Prostate gland (tissue), 2 donors: ENCODE data around the gene IGF1R.

Experiments
- POLR2A ChIP-seq: fragments of 450-650 bp; IDR thresholded peaks from one replicate; pipeline ENCODE4 v1.6.1; 2016; ENCODE audit warnings: antibody characterized with exemption, mild to moderate bottlenecking
- POLR2AphosphoS5 ChIP-seq: sonication (generic); formaldehyde crosslinking; IDR thresholded peaks from one replicate; pipeline ENCODE4 v1.6.1; 2017; ENCODE audit warnings: antibody characterized with exemption
- TF ChIP-seq, protein P1 (sequence below), 4 experiments: fragments of 200-600 bp in 2 of 4; fragments of 450-650 bp in 2 of 4; sonication (generic) in 2 of 4; IDR thresholded peaks; 1 replicate in 3 of 4; 2 replicates in 1 of 4; pipeline ENCODE4 v1.5.1; 2016 to 2019; ENCODE audit warnings: antibody characterized with exemption in 4 of 4, mild to moderate bottlenecking in 2 of 4, moderate library complexity in 2 of 4

DNA sequence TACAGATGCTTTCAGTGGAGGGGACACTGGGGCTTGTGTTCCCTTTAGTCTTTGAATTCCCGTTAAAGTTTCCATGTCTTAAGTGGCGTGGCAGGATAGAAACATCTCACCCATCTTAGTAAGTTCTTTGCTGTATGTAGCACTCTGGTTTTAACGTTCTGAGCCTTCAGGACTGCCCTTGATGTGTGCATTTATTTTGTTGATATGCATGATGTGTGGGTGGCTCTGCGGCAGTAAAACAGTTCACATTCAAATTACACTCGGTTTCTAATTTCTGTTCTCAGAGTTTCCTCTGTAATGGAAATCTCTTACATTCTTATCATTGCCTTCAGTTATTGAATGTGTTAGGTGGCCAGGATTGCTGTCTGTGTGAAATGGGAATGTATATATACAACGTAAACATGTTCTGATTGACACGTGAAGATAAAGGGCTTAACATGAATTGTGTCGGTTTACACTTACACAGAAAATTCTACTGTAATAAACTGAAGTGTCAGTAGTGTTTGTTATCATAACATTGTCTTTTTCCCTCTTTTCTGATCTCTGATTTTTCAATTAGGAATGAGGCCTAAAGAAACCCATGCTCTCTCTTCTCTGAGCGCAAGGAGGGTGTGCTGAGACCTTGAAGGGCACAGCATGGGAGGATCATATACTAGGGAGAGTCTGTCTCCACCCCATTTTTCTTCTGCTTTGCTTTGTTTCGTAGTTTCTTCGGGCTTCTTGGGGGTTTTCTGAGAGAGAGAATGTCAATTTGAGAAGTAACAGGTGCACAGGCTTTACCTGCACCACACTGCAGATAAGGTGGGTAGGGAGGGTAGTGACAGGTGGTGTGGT is 51.5 kb downstream of the IGF1R start:
- TF ChIP-seq, protein P1, sequence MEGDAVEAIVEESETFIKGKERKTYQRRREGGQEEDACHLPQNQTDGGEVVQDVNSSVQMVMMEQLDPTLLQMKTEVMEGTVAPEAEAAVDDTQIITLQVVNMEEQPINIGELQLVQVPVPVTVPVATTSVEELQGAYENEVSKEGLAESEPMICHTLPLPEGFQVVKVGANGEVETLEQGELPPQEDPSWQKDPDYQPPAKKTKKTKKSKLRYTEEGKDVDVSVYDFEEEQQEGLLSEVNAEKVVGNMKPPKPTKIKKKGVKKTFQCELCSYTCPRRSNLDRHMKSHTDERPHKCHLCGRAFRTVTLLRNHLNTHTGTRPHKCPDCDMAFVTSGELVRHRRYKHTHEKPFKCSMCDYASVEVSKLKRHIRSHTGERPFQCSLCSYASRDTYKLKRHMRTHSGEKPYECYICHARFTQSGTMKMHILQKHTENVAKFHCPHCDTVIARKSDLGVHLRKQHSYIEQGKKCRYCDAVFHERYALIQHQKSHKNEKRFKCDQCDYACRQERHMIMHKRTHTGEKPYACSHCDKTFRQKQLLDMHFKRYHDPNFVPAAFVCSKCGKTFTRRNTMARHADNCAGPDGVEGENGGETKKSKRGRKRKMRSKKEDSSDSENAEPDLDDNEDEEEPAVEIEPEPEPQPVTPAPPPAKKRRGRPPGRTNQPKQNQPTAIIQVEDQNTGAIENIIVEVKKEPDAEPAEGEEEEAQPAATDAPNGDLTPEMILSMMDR (IDR thresholded peaks at IDR 0.05), result no peak
- TF ChIP-seq POLR2A (no peak), POLR2AphosphoS5 (no peak)
